GM18517 (cell line): ENCODE results near the gene M1AP.
A peak's percentile ranks its signal among the peaks of the same experiment; 100 is the strongest.
"Not testable (repeated sequence)": the region's sequence is repeated elsewhere in the genome, so short reads cannot be mapped to it uniquely, and the experiment has no call there.

Experiments used
- ATAC-seq: cut with Tn5 transposase; IDR thresholded peaks from one replicate; pipeline ENCODE4 v1.9.1; 2021; ENCODE audit warnings: mild to moderate bottlenecking, moderate library complexity; ENCODE audit not compliant: unreplicated experiment

The M1AP gene

GRCh38 chr2:74569686-74570085 lies 78.4 kb downstream of the M1AP start:
- no peak for ATAC-seq

GRCh38 chr2:74567881-74568280 lies 80.2 kb downstream of the M1AP start:
- no peak for ATAC-seq

GRCh38 chr2:74566754-74567085 lies 81.4 kb downstream of the M1AP start:
- ATAC-seq = no peak

- ATAC-seq = no peak
Measured at GRCh38 chr2:74566076-74566753, 81.9 kb downstream of the M1AP start.

- ATAC-seq = no peak
Measured at GRCh38 chr2:74564222-74564621, 83.9 kb downstream of the M1AP start.

GRCh38 chr2:74562126-74562775 lies 85.9 kb downstream of the M1AP start:
- ATAC-seq = no peak

GRCh38 chr2:74561022-74561421 lies 87.1 kb downstream of the M1AP start:
- not testable (repeated sequence) for ATAC-seq

GRCh38 chr2:74560591-74560990 lies 87.5 kb downstream of the M1AP start:
- ATAC-seq = no peak

GRCh38 chr2:74559912-74560311 lies 88.2 kb downstream of the M1AP start:
- ATAC-seq = no peak

GRCh38 chr2:74558284-74559230 lies 89.6 kb downstream of the M1AP start:
- no peak for ATAC-seq

GRCh38 chr2:74556831-74557370 lies 91.2 kb downstream of the M1AP start:
- no peak for ATAC-seq

- ATAC-seq = no peak
Measured at GRCh38 chr2:74556159-74556558, 92.0 kb downstream of the M1AP start.

GRCh38 chr2:74555610-74556103 lies 92.5 kb downstream of the M1AP start:
- ATAC-seq = no peak

GRCh38 chr2:74554820-74555531 lies 93.2 kb downstream of the M1AP start:
- ATAC-seq = peak; percentile 38

GRCh38 chr2:74553892-74554819 lies 94.0 kb downstream of the M1AP start, which contains the start of the genes DOK1 and LOXL3:
Gene DOK1, plus strand, starts transcription at chr2:74554720. Its CDS starts 35 bp downstream, at chr2:74554755.
Gene LOXL3, minus strand, starts transcription at chr2:74553942. Its CDS starts 1,308 bp downstream, at chr2:74552634.
- peak; percentile 55 for ATAC-seq

GRCh38 chr2:74552914-74553811 lies 95.0 kb downstream of the M1AP start:
- ATAC-seq = no peak

- ATAC-seq = no peak
Measured at GRCh38 chr2:74551942-74552913, 95.9 kb downstream of the M1AP start.
